AML-193 (cell line): Measurements from ENCODE around the gene SBNO2.

ENCODE experiments used
- DNase-seq, 2 experiments: peaks; one replicate each; lab custom pipeline; 2025; lab: John Stamatoyannopoulos, UW

SBNO2 gene

DNA sequence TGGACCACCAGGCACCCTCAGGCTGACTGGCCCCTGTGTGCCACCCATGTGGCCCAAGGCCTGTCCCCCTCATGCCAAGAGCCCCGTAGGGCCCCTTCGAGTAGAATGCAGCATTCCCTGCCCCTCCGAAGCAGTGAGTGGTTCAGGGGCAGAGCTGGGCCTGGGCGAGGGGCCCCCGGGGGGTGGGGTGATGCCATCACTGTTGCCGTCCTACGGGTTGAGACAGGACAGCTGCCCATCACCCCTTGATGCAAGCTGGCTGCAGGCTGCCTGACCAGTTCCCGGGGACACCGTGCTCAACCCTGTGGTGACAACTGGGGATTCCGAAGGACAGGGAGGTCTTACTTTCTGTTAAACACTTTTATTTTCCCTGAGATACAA is 4.7 kb downstream of the SBNO2 start:
- no peak for DNase-seq

DNA sequence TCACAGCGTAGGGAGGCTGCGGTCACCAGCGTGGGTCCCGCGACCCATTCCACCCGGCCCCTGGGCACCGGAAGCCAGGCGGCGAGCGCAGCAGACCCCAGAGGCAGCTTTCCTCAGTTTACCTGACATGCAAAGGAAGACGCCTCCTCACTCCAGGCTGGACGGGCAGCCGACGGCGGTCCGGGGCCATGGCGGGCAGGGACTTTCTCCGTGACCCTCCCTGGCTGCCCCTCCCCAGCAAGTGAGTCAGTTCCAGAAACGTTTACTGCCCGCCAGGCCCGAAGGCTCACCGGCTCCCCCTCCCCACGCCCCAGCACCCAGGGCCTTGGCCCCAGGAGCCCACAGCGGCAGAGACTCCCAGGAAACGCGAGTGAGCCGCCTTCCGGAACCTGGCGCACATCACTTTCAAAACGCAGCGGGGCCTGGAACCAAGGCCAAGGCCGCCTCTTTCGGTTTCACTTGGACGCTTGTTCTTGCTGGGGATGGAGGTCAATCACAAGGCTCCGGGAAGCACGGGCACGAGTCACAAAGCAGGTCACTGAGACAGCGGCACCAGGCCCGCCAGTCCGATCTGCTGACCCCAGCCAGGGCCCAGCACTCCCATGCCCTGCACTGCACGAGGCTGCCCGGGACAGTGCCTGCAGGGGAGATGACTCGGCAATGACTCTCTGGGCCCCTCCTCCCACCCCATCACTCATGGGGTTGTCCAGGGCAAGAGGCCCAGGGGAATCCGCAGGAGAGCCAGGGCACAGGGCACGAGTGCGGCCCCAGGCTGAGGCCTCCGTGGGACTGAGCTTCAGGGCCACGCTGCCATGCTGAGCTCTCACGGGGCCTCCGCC is 5.3 kb downstream of the SBNO2 start:
- DNase-seq: no peak

DNA sequence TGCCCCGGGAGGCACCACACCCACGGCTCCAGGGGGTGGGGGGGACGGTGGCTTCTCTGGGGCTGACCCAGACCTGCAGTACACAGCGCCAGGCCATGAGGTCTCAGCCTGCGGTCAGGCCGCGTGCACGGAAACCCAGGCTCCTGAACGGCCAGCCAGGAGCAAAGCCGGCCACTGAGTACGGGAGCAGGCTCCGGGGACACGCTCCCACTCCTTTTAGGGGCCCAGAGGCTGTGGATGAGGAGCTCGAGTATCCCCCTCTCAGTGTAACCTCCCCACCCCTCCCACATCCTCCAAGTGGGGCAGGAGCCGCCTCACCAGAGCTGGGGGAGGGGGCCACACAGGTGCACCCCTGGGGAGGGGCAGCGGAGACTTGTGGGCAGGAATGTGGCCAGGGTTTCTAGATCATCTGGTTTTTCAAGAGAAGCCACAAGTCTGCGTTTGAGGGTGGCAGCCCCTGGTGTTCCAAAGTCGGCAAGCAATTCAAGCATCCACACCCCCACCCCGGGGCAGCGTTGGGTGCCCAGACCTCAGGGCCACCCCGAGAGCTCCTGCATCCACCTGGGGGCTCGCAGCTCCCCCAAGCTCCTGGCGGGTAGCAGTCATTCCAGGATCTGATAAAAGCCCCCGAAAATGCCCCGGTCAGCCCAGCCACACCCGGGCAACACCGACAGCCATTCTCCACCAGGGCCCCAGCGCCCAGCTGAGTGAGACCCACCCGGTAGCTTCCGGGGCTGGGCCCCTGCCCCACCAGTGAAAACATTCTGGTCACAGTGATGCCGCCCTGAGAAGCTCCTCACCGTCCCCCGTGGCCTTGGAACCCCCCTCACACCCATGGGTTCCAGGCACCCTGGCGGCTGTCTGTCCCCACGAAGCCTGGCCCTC is 6.1 kb downstream of the SBNO2 start:
- DNase-seq: no peak

DNA sequence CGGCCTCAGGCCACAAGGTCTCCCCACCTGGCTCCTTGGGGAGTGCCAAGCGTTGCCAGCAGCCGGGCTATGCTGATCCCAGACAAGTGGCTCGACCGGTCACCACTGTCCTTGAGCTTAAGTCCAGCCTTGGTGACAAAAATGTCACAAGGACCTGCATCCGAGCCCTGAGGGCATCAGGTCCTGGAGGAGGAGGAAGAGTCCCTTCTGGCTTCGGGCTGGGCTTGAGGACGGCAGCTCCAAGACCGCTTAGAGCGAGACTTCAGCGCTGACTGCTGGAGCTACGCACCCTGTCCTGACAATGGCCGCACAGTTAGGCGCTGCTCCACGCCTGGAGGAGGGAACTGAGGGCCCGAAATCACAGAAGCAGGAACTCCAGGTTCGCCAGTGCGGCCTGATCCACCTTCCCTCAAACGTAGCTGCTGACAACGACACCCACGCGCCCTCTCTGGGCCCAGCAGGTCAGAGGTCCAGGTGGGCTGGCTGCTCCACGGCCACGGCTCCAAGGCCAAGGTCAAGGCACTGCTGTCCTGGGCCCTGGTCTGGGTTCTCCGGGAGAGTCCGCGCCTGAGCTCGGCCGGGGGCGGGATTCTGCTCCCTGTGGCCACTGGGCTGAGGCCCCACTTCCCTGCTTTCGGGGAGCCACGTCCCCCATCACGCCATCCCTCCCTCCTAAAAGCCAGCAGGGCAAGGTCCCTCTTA is 7.0 kb downstream of the SBNO2 start:
- DNase-seq: no peak

DNA sequence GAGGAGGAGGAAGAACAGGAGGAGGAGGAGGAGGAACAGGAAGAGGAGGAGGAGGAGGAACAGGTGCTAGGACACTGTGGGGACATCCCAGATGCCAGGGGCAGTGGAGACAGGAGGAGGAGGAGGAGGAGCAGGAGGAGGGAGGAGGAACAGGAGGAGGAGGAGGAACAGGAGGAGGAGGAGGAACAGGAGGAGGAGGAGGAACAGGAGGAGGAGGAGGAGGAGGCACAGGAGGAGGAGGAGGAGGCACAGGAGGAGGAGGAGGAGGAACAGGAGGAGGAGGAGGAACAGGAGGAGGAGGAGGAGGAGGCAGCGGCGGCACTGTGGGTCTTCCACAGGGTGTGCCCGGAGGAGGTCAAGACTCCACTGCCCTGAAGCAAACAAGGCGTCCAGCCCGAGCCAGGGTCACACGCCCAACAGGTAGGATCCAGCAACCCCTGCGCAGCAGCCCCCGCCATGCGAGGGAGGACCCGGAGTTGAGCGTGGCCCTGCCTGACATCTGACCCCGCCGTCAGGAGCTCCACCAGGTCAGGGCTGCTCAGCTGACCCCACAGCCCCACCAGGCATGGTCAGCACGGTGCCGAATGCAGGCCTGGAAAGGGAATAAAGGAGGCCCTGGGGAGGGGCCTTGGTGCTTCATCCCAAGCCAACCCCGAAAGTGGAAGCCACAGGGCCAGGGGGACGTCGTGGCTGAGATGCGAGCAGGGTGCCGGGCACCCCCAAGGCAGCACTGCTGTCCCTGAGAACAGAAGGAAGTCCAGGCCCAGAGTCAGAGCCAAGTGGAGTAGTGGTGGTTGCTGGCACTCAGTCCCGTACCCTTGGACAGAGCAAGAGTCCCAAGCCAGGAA is 9.2 kb downstream of the SBNO2 start:
- DNase-seq: no peak

- no peak for DNase-seq
Measured at GRCh38 chr19:1163934-1164683, 10.0 kb downstream of the SBNO2 start.

DNA sequence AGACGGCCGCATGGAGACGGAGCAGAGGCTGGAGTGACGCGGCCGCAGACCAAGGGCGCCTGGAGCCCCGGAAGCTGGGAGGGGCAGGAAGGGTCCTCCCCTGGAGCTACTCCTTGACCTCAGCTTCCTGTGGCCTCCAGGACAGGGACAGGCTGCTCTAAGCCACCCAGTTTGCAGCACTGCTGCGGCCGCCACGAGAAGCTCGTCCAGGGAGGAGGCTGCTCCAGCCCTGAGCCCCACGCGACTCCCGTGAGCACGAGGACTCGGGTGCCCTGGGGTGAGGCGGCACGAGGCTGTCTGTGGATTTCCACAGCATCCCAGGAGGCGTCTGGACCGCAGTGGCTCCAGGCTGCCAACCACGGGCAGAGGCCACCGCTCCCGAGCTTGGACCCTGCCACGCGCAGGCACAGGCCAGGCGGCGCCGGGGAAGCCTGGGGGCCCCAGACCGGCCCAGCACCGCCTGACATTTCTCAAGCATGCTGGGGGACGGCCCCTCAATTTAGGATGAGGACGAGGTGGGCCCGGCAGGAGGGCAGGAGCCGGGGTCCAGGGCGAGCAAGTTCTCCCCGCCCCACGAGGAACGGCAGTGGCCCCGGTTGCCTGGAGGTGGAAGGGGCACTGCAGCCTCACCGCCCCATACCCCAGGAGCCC is 10.7 kb downstream of the SBNO2 start:
- DNase-seq: no peak

DNA sequence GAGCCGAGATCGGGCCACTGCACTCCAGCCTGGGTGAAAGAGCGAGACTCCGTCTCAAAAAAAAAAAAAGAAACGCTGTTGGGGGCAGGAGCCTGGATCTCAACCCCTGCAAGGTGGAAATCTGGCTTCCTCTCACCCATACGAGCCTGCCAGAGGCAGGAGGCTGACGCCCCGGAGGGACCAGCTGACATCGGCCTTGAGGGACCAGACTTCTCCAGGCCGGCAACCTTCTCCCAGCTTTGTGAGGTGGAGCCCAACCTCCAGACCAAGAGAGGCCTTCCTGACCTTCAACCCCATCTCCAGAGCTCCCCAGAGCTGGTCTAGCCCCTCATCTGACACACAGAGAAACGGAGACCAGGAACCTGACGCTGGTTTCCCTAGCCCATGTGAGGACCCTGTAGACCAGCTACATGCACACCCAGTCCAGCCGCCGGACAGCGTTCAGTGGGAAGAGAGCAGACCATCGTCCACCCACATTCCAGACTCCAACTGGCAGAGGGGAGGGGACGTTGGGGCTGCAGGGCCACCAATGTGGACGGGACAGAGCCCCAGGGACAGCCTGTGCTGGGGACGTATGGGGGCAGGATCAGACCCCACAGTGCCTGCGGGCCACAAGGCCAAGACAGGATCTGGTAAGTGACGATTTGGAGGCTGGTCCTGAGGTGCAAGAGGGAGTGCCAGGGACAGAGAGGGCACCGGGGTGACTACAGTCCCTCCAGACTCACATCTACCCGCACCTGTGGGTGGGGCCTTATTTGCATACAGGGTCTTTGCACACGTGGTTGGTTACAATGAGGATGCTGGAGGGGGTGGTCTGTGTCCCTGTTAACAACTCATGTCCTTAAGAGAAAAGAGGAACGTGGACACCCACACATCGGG is 11.4 kb downstream of the SBNO2 start:
- DNase-seq: no peak

DNA sequence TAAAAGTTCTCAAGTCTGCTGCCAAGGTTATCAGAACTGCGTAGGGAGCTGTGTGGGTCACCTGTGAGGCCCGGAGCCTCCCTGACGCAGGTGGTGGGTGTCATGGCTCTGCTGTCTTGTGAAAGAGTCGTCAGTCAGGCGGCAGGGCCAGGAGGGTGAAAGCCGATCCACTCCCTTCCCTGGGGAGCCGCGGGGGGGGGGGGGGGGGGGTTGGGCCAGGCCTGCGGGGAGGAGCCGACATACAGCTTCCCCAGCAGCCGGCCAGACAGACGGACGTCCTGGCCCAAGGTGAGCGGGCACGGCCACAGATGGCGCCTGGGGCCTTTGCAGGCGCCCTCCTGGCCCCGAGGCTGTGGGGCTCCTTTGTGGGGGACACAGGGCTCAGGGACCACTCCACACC is 12.4 kb downstream of the SBNO2 start:
- no peak for DNase-seq

DNA sequence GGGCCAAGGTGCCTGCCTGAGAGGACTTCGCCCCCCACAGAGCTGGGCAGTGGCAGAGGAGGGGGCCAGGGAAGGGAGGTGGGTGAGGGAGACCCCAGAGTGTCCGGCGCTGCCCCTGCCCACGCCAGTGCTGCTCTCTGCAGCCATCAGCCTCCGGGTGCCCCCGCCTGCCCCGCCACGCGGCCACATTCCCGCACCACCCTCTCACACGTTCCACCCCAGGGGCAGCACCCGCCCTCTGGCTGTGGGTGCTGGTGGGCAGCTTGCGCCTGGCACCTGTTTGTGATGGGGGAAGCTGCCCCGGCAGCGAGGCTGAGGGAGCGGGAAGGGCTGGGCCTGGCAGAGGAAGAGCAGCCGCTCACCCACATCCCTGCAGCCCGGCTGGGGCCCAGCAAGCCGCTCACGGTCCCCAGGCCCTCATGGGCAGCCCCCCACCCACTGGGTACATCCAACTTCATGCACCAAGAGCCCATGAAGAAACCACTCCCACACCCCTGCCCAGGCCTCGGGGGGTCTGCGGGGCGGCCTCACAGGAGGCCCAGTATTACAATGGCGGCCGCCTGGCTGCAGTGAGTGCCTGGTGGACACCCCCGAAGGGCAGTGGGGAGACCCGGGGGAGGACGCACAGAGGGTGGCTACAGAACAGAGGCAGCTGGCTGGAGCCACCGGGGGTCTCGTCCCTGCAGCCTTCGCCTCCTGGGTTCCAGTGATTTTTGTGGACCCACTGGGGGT is 14.0 kb downstream of the SBNO2 start:
- no peak for DNase-seq

DNA sequence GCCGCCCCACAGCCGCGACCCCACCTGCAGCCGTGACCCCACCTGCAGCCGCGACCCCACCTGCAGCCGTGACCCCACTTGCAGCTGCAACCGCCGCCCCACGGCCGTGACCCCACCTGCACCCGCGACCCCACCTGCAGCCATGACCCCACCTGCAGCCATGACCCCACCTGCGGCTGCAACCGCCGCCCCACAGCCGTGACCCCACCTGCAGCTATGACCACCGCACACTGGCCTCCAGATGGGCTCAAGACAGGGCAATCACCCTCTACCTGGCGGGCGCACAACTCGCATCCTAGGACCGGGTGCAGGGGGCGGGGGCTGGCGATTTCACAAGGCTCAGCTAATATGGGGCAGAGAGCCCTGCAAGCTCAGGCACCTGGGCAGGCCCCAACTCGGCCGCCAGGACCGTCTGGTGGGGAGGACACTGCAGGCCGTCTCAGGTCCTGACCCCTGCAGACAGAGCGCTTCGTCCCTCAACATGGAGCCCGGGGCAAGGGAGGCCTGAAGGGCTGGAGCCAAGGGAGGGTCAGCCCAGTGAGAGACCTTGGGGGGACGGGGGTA is 15.1 kb downstream of the SBNO2 start:
- DNase-seq: no peak

DNA sequence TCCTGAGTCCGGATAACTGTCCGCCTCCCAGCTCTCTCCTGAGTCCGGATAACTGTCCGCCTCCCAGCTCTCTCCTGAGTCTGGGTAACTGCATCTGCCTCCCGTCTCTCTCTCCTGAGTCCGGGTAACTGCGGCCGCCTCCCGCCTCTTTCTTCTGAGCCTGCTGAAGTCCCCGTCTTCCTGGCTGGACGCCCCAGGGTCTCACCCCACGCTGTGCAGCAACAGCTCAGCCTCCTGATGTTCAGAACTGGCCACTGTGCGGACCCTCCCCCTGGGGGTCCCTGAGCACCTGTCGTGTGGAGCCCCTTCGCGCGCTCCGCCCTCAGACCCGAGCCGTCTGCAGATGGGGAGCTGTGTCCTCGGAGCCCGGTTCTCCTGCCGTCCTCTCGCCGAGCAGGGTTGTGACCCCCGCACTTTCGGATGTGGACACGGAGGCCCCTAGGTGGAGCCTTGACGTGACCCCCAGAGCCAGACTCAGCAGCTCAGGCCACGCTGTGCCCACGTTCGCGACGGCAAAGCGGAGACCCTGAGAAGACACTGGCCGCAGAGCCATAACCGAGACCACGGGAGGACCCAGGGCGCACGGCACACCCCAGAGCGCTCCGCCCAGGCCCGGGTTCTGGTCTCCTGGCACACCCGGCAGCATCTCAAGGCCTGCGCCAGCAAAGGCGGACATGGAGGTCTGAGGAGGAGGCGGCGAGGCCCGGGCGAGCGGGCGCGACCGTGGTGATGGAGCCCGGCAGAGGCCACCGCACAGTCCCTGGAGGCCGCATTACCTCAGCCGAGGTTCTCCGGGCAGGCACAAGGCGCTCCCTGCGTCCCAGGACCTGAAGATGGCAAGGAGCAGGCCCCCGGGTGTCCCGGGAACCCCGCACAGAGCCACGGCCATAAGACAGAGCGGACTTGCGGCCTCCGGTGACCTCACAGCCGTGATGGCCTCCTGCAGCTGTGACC is 15.9 kb downstream of the SBNO2 start:
- DNase-seq: no peak

GRCh38 chr19:1156830-1157615 is 17.0 kb downstream of the SBNO2 start:
- no peak for DNase-seq

- no peak for DNase-seq
Measured at GRCh38 chr19:1156305-1156801, 17.7 kb downstream of the SBNO2 start.

DNA sequence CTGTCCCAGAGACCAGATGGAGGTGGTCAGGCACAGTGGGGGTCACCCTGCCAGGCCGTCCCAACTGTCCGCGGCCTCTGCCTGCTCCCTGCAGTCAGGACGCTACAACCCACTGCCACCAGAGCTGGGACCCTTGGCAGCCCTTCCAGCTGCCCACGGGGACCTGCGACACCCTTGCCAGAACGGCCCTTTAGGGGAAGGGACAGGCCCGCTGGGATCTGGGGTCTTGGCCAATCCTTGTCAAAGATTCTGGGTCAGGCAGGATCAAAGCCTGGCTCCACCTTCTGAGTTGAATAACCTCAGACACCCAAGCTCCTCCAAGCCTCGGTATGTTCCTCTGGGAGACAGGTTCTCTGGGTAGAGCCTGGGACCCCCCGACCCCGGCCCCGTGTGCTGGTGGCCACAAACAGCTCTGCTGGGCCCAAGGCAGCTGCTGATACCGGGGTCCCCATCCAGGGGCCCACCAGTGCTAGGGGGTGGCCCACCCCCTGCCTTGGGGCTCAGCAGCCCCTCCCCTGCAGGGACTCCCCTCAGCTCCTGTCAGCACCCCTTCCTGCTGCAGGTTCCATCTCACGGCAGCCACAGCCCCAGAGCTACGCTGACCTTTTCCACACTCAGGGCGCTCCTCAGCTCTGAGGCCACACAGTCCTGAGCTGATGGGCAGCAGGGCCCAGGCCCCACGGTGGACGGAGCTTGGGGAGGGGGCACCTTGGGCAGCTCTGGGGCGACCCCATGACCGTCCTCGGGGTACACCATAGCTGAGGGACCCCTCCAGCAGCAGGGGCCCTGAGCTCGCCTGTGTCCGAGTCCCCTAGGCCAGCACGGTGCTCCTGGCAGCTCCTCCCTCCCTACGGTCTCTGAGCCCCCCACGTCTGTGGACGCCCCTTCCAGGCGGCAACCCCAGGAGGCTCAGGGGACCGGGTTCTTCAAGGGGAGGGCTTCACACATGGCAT is 18.4 kb downstream of the SBNO2 start:
- DNase-seq: no peak
